GM21423 (cell line): Measurements from ENCODE around the gene OPTC.
"Not testable (repeated sequence)": the region's sequence is repeated elsewhere in the genome, so short reads cannot be mapped to it uniquely, and the experiment has no call there.

Source experiments
- ATAC-seq: cut with Tn5 transposase; IDR thresholded peaks from one replicate; pipeline ENCODE4 v1.9.1; 2021; ENCODE audit warnings: mild to moderate bottlenecking, moderate library complexity; ENCODE audit not compliant: unreplicated experiment

The OPTC gene

GRCh38 chr1:203465146-203465798 is 28.7 kb upstream of the OPTC start:
- no peak for ATAC-seq

DNA sequence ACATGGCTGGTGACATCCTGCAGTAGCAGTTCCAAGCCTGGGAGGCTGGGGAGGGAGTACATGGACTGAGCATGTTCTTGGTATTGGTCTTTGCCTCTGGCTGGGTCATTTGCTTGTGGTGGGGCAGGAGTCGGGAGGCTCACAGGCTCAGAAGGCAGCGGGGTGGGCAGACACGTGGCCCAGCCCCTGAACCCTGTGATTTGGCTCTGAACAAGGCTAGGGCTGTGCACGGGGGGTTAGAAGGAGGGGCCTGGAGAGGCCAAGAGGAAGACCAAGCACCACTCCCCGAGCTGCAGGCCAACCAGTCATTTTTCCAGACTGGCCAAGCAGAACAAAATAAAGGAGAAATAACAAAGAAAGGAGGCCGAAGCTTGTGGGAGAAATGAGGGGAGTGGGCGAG is 28.0 kb upstream of the OPTC start:
- ATAC-seq: no peak

DNA sequence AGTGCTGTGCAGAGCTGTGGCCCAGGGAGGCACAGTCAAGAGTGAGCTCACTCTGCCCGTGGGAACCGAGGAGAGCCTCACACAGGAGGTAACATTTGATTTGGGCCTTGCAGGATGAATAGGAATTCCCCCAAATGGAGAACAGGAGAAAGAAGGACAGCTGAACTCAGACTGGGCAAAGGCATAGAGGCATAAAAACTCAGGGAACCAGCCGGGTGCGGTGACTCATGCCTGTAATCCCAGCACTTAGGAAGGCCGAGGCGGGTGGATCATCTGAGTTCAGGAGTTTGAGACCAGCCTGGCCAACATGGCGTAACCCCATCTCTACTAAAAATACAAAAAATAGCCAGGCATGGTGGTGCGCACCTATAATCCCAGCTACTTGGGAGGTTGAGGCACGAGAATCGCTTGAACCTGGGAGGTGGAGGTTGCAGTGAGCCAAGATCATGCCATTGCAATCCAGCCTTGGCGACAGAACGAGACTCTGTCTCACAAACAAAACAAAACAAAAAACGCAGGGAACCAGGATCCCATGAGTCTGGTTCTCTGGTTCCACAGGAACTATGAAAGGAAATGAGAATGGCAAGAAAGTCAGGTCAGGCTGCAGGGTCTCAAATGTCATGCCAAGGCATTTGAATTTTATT is 26.9 kb upstream of the OPTC start:
- ATAC-seq: not testable (repeated sequence)

GRCh38 chr1:203467550-203467921 is 26.4 kb upstream of the OPTC start:
- no peak for ATAC-seq

DNA sequence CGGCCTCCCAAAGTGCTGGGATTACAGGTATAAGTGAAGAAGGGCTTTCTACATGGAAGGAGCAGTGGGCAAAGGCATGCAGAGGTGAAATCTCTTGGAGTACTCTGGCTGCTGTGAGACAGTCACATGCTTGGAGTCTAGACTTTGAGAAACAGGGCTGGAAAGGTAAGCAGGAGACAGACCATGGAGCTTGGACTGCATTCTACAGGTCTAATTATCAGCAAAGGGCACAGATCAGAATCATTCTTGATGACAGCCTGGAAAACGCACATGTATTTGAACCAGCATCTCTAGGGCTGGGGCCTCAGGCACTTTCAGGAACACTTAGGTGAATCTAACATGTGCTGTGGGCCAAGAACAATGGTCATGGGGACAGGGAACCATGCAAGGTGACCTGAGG is 25.6 kb upstream of the OPTC start:
- ATAC-seq: no peak

DNA sequence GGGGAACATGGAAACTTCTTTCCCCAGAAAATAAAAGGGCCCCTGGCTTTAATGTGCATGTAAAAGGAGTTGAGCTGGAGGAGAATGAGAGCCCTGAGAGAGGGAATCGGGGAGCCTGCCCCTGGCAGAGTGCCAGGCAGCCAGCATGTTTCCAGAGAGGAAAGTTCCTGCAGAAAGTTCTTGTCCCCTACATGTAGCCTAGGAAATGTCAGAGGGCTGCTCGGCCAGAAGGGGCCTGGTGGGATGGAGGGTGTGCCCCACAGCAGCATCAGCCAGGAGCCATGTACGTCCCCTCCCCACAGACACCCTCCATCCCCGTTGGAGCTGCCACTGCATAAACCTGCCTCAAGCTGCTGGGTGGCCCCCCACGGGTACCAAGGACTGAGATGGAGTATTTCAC is 23.7 kb upstream of the OPTC start:
- ATAC-seq: no peak

DNA sequence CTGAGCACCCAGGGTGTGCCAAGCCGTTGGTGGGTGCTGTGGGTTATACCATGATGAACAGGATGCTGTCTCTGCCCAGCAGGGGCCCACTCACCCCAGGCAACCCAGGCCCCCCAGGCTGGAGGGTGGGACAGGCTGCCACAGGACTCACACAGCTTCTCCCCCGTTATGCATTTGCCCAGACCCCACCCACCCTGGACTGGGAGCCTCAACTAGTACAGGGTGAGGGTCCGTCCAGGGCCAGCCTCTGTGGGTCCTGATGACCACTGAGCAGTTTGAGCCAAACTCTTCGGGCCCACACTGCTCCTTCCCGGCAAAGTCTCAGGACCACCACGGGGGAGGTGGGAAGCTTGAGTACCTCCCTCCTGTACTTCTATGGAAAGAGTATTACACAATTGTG is 22.1 kb upstream of the OPTC start:
- ATAC-seq: no peak

GRCh38 chr1:203473281-203473680 is 20.7 kb upstream of the OPTC start:
- ATAC-seq: no peak

DNA sequence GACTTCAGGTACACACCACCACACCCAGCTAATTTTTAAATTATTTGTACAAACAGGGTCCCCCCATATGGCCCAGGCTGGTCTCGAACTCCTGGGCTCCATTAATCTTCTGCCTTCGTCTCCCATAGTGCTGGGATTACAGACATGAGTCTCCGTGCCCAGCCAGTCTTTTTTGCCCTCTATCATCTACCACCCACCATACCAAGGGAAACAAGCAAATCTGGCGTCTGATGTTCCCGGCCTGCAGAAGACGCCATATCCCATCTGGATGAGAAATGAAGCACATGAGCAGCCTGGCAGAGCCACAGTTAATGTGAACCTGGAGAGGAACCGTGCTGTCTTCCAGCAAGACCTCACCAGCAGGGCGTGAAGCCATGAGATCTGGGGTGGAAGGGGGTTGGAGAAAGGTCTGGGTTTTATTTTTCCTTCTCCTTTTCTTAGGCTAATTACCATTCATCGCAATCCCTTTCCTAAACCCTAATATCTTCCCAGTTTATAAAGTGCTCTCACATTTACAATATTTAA is 20.1 kb upstream of the OPTC start:
- ATAC-seq: no peak

DNA sequence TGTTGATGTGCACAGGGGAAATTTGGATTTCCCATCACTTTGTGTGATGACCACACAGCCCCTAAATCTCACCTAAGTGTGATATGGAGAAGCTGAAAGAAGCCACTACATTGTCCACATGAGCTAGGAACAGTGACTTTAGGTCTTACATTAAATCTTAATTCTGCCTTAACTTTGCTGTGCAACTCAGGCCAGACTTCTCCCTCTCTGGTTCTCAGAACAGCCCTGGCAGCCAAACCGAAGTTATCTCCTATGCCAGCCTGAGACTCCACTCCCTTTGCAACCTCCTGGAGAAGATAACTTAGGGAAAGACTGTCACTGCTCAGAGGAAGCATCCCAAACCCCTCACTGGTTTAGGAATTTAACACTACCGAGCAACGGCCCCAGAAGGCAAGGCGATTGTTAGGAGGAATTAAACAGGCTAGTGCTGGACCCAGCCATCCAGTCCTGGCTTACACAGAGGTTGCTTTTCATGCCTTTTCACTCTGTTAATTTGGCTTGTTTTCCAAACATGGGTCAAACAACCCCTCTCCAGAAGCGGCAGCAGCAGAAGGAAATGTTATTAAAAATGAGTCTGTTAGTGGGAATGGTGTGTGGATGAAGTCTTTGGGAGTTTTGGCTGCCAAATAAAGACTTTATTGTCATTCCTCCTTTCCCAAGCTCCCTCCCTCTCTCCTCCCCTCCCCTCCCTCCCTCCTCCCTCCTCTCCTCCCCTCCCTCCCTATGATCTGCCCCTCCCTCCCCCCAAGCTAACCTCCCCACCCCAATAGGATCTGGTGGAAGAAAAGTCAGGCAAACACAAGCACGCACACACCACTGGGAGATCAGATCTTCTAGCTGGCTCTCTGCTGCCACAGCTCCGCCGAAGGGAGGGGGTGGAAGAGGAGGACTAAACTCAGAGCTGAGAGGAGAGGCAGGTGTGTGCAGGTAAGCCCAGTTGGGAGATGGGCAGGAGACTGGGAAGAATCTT is 18.7 kb upstream of the OPTC start, which contains the start of gene PRELP:
Gene PRELP (plus strand): TSS at position 795 of the 970 bp plus-strand sequence. CDS start 7,379 bp downstream, outside the sequence.
- no peak for ATAC-seq

GRCh38 chr1:203476216-203476814 is 17.6 kb upstream of the OPTC start:
- ATAC-seq: no peak

DNA sequence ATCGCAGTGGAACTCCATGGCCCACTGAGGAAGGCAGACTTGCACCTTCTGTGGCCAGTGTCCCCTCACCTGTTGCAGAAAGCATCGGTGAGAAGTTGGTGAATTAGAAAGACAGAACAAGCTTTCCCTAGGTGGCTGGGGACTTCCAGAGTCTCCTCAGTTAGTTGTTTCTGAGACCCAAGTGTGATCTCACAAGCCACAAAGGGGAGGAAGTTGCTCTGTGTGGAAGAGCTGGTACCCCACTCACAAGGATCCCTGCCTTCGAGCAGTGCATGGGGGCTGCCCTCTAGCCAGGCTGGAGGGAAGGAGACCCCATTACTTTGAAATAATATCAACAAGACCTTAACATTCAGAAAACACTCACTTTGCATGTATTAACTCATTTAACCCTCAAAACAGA is 16.2 kb upstream of the OPTC start:
- ATAC-seq: no peak

DNA sequence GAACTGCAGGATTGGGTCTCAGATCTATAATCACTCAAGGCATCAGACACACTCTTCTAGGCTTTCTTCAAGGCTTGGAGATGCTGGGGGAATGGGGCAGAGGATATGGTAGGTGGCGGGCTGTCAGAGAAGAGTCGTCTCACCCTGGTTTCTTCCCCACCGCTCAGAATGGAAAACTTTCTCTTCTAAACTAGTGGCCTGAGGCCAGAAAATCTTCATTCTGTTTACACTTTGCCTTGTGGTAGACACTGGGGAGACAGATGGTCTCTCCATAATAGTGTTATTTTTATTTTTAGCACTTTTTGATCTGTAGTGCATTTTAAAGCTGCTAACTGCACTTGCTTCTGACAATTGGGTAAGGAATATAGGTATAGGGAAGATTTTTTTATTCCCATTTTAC is 15.7 kb upstream of the OPTC start:
- no peak for ATAC-seq

DNA sequence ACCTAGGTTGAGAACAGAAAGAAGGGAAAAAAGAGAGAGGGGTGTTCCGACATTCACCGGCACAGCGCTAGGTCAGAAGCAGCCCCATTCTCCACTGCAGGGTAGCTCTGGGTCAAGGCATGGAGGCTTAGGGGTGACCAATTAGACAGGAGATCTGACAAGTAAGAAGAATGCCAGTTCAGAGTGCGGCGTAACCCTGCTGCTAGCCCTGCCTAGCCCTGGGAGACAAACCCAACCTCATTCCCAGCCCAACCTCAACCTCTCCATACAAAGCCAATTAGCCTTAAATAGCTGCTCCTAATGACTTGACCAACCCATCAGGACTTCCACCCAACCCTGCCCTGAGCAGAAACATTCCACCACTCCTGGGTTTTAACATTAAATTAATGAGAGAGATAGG is 15.0 kb upstream of the OPTC start:
- no peak for ATAC-seq

DNA sequence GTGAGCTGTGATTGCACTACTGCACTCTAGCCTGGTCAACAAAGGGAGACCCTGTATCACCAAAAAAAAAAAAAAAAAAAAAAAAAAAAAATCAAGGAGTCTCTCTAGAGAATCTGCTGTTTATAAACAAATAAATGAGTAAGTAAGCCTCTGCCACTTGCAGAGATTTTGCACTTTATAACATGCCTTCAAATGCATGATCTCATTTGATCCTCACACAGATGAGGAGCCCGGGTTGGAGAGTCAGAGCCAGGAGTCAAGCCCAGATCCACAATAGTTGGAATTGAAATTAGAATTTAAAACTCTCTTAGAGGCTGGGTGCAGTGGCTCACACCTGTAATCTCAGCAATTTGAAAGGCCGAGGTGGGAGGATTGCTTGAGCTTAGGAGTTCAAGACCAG is 14.3 kb upstream of the OPTC start:
- ATAC-seq: no peak

- ATAC-seq: no peak
Observed at GRCh38 chr1:203480084-203480483, 13.9 kb upstream of the OPTC start.

DNA sequence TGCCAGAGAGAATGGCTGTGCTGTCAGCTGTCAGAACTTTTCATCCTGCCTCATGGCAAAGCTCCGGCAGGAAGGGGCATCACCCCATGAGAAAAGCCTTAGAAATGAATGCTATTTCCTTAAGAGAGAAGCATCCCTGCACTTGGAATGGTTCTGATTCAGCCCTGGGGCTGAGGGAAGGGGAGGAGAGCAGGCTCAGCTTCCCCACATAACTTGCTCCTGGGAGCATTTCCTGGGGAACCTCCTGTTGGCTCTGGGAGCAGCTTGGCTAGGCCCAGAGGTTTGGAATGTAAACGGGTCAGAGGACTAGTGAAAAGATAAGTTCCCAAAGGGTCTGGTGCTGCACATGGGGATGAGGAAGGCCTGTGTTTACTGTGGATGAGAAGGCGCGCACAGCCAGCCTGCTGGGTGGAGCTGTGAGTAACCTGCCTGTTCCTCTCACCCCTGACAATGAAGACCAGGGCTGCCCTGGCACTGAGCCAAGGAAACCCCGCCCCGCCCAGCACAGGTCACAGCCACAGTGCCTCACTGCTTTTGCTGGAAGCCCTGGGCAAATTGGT is 13.3 kb upstream of the OPTC start:
- ATAC-seq: no peak

- no peak for ATAC-seq
Observed at GRCh38 chr1:203481196-203481595, 12.8 kb upstream of the OPTC start.

DNA sequence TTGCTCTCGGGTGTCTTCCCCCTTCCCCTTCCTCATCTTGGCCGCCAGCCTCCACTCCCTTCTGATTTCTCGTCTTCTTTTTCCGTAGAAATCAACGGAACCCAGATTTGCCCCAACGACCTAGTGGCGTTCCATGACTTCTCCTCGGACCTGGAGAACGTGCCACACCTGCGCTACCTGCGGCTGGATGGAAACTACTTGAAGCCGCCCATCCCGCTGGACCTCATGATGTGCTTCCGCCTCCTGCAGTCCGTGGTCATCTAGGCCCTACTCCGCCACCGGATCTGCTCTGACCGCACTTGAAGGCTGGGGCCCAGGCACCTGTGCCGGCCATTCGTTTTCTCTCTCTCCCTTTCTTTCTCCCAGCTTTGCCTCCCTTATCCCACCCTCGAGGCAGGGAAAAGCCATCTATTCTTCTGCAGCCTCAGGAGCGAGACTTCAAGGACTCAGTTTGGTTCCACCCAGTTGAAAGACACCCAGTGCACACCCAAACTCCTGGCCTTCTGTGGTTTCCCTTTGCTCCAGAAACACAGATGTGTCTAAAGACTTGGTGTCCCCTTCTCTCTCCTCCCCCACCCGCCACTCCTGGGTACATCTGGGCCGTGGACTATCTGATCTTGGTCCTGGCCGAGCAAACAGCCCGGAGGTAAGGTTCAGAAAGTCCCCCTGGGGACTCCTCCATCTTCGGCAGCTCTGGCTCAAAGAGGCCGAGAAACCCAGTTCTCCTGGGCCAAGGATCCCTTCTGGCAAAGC is 7.2 kb upstream of the OPTC start:
- no peak for ATAC-seq

DNA sequence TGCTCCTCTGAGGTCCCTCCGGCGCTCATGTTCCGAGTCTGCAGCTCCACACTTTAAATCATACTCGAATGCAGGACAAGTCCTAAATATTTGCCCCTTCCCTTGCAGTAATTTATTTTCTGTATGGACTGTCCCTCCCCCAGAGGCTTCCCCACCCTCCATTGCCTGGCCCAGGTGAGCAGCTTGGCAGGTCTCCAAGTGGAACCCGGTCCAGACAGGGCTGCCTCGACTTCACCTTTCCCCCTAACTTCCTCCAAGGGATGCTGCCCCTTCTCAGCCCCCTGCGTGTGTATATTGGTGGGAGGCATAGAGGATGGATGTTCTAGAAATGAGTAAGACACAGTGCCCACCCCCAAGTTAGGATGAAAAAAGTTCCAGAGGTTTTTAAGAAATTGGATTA is 5.4 kb upstream of the OPTC start:
- ATAC-seq: no peak
